ENCODE data around the gene COMMD3.

COMMD3 gene

DNA sequence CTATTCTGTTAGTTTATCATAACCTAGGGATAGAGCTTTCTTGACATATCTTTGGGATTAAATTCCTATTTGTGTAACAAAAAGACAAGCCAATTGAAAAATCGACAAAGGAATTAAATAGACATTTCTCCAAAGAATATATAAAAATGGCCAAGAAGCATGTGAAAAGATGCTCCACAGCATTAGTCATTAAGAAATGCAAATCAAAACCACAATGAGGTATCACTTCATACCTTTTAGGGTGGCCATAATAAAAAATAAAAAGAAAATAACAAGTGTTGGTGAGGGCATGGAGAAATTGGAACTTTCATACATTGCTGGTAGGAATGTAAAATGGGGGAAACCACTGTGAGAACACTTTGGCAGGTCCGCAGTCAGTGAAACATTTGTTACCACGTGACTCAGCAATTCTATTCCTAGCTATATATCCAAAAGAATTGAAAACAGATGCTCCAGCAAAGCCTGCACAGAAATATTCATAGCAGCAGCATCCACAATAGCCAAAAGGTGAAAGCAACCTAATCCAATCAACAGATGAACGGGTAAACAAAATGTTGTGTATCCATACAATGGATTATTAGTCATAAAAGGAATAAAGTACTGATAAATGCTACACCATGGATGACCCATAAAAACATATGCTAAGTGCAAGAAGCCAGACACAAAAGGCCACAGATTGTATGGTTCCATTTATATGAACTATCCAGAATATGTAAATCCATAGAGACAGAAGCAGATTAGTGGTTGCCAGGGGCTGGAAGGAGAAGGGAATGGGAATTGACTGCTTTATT lies 49.7 kb downstream of the COMMD3 start:
- DNase-seq (ENCODE audit: insufficient read length, low spot score) (no peak), FAIRE-seq (no peak)

- no peak for DNase-seq (ENCODE audit: insufficient read length, low spot score)
- FAIRE-seq, result no peak
These were observed 50.2 kb downstream of the COMMD3 start for GRCh38 chr10:22366435-22366703.

- DNase-seq (ENCODE audit: insufficient read length, low spot score), result no peak
- FAIRE-seq, result no peak
These were observed 50.6 kb downstream of the COMMD3 start for GRCh38 chr10:22366771-22367170.

DNA sequence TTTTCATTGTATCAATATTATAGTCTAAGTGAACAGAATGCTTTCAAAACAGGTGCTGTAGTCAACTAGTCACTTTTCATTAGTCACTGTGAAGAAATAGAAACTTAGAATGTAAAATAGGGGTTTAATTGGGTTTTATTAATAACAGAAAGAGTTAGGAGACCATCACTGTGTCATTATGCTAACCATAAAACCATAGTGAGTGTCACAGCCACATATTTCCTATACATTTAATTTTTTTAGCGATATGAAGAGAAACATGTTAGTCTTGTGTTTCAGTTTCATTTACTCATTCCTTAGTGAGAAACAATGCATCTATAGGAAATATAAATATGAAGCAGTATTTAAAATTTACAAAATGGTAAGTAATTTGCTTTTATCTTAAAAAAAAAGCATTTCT lies 51.3 kb downstream of the COMMD3 start:
- DNase-seq (ENCODE audit: insufficient read length, low spot score) (no peak), FAIRE-seq (no peak)

DNA sequence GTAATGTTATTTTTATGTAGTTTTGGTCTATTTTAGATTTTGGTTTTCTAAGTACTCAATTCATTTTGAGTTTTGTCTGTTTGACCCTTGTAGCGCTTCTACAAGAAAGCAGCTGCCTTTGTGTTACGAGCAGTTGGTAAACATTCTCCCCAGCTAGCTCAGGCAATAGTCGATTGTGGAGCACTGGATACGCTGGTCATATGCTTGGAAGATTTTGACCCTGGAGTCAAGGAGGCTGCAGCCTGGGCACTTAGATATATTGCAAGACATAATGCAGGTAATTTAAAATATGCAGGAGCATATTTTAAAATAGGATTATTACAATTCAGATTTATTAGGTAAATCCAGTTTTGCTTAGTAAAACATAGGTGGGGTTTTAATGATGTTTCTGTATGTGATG lies 52.2 kb downstream of the COMMD3 start:
- FAIRE-seq (no peak), DNase-seq (ENCODE audit: insufficient read length, low spot score) (no peak)

- no peak for FAIRE-seq
- no peak for DNase-seq (ENCODE audit: insufficient read length, low spot score)
These were observed 52.8 kb downstream of the COMMD3 start for GRCh38 chr10:22368981-22369380.

DNA sequence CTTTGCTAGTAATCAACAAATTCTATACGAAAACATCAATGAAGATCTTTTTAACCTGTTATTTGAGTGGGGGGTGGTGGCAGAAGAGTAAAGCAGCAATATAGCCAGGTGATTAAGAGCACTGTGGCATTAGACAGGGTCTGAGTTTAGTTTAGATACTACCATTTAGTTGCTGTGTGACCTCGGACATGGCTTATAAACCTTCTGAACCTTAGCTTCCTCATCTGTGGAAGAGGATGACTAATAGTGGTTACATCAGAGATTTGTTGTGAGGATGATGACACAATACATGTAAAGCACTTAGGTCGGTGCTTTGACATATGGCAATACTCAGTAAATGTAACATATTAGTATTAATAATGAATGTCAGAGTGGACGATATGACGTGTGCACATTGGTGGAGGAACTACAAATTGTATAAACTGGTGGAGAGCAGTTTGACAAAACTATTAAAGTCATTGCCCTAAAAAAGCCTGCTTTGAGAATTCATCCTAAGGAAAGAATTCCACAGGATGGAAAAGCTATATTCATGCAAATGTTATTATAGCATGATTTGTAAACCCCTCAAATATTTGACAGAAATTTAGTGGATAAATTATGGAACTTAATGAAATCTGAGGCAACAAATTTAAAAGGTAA lies 53.4 kb downstream of the COMMD3 start:
- FAIRE-seq (no peak), DNase-seq (ENCODE audit: insufficient read length, low spot score) (no peak)
